Testis (tissue), 2 donors: ENCODE results near the gene SNORC.

Source experiments
- POLR2A ChIP-seq: fragments of 450-650 bp; IDR thresholded peaks from one replicate; pipeline ENCODE4 v1.6.1; 2017; ENCODE audit warnings: antibody characterized with exemption, mild to moderate bottlenecking, moderate library complexity
- TF ChIP-seq, protein P1 (sequence below), 3 experiments: fragments of 450-650 bp in 2 of 3; fragments of 200-600 bp in 1 of 3; sonication (generic) in 1 of 3; IDR thresholded peaks; one replicate each; pipeline ENCODE4 v1.5.1; 2016 to 2019; ENCODE audit warnings: antibody characterized with exemption in 3 of 3, mild to moderate bottlenecking in 2 of 3, moderate library complexity in 1 of 3

DNA sequence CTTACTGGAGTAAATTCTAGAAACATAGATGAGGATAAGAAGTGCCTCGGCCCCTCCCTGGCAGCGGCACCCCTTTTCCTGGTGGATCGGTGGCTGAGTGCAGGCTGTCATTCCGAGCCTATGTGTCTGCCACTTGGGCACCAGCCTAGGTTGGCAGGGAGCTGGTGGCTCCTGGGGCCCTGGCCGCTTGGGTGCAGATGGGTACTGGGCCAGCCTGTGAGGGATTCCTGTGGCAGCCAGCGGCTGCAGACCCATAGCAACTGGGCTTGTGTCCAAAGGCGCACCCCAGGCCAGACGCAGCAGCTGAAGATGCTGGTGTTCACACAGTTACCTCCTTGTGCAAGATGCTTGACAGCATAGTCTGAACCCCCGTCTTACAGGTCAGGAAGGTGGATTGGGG, 2.8 kb downstream of the SNORC start:
- TF ChIP-seq, protein P1, sequence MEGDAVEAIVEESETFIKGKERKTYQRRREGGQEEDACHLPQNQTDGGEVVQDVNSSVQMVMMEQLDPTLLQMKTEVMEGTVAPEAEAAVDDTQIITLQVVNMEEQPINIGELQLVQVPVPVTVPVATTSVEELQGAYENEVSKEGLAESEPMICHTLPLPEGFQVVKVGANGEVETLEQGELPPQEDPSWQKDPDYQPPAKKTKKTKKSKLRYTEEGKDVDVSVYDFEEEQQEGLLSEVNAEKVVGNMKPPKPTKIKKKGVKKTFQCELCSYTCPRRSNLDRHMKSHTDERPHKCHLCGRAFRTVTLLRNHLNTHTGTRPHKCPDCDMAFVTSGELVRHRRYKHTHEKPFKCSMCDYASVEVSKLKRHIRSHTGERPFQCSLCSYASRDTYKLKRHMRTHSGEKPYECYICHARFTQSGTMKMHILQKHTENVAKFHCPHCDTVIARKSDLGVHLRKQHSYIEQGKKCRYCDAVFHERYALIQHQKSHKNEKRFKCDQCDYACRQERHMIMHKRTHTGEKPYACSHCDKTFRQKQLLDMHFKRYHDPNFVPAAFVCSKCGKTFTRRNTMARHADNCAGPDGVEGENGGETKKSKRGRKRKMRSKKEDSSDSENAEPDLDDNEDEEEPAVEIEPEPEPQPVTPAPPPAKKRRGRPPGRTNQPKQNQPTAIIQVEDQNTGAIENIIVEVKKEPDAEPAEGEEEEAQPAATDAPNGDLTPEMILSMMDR (IDR thresholded peaks at IDR 0.05): no peak
- TF ChIP-seq POLR2A: no peak
